ENCODE data around the gene ALK. TPM values are rescaled to one million over a fixed set of nuclear protein-coding genes. Genes with fewer than 3 reads are reported as not detected.
"Not testable (repeated sequence)": the region's sequence is repeated elsewhere in the genome, so short reads cannot be mapped to it uniquely, and the experiment has no call there.

Gene ALK
- total RNA-seq, 1 donor from 2014 or later: not detected

- no peak for DNase-seq (ENCODE audit: low read depth)
Observed at GRCh38 chr2:29247336-29247914, 674.0 kb downstream of the ALK start.

GRCh38 chr2:29246383-29247300 lies 674.7 kb downstream of the ALK start:
- DNase-seq (ENCODE audit: low read depth): no peak

DNA sequence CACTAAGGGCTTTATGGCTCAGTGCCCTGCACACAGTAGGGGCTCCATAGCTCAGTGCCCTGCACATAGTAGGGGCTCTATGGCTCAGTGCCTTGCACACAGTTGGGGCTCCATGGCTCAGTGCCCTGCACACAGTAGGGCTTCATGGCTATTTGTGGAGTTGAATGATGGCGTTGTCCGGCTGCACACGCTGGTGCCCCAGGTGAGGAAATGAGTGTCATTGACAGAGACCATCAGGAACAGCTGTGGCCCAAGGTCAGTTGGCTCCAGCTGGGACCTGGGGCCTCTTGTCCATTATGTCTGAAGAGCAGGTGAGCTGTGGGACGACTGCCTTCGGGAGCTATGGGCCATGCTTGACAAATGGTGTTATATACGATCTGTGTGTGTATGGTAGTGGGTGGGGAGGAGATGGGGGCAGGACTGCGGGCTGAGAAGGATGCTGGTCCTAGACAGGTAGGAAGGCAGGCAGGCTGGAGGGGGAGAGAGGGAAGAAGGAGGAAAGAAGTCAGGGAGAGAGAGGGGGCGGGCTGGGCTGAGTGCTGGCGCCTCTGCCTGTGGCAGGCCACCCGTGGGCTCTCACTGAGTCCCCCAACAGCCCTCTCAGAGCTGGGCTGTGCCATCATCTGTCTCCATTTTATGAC lies 675.5 kb downstream of the ALK start:
- DNase-seq (ENCODE audit: low read depth): no peak

DNA sequence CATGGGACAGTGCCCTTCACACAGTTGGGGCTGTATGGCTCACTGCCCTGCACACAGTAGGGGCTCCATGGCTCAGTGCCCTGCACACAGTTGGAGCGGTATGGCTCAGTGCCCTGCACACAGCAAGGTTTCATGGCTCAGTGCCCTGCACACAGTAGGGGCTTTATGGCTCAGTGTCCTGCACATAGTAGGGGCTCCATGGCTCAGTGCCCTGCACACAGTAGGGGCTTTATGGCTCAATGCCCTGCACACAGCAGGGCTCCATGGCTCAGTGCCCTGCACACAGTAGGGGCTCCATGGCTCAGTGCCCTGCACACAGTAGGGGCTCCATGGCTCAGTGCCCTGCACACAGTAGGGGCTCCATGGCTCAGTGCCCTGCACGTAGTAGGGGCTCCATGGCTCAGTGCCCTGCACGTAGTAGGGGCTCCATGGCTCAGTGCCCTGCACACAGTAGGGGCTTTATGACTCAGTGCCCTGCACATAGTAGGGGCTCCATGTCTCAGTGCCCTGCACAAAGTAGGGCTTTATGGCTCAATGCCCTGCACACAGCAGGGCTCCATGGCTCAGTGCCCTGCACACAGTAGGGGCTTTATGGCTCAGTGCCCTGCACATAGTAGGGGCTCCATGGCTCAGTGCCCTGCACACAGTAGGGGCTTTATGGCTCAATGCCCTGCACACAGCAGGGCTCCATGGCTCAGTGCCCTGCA lies 676.2 kb downstream of the ALK start:
- DNase-seq (ENCODE audit: low read depth): not testable (repeated sequence)

DNA sequence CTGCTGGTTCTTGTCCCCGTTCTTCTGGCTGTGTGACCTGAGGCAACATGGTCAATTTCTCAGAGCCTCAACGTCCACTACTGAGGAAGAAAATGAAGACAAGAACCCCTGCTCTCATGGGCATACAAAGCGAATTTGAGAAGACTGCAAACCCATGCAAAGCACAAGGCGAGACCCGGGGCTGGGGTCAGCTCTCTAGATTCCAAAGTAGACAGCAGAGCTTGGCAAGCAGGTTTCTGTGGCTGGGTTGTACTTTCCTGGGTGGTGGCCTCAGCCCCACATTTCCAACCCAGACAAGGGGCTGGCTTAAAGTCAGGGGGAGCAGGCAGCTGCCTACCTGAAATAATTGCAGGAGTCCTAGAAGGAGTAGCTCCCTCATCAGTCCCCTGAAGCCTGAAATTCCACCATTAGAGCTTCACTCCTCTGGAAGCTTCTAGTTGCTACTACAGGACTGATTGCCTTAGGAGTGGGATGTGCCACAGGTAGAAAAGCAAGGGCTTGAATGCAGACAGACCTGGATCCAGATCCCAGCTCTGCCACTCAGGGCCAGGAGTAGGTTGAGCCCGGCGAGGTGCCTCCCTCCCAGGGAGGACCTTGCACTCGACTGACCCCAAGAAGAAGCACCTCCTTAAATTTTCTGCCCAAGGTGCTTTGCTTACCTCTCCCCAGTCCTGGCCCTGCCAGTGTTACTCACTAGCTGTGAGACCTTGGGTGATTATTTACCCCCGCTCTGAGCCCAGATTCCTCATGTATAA lies 678.6 kb downstream of the ALK start:
- DNase-seq (ENCODE audit: low read depth): no peak

DNA sequence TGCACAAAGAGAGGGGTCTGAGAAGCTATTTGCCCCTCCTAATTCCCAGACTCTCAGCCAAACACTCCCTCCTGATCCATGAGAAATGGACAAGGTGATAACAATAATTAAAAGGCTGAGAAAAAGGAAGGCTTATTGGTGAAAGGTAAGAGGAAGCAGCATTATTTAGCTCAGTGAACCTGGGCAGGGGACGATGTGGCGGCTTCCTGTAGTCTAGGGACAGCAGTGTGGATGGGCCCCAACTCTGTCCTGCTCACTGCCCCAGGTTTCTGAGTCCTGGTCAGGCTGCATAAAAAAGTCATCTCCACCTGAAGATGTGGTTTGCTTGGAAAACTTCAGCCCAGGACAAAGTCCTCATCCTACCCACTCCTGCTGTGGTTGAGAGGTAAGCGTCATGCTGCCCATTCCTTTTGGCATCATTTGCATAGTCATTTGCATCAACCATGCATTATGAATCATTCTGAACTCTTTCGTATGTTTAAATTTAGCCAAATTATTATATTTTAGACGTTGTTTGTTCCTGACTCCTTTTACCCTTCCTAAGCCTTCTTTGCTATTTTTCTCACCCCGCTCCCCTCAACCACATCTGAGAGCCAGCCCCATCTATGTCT lies 679.3 kb downstream of the ALK start:
- no peak for DNase-seq (ENCODE audit: low read depth)

- DNase-seq (ENCODE audit: low read depth): no peak
Observed at GRCh38 chr2:29241341-29241740, 680.0 kb downstream of the ALK start.

- DNase-seq (ENCODE audit: low read depth): no peak
Observed at GRCh38 chr2:29240601-29241000, 680.8 kb downstream of the ALK start.

DNA sequence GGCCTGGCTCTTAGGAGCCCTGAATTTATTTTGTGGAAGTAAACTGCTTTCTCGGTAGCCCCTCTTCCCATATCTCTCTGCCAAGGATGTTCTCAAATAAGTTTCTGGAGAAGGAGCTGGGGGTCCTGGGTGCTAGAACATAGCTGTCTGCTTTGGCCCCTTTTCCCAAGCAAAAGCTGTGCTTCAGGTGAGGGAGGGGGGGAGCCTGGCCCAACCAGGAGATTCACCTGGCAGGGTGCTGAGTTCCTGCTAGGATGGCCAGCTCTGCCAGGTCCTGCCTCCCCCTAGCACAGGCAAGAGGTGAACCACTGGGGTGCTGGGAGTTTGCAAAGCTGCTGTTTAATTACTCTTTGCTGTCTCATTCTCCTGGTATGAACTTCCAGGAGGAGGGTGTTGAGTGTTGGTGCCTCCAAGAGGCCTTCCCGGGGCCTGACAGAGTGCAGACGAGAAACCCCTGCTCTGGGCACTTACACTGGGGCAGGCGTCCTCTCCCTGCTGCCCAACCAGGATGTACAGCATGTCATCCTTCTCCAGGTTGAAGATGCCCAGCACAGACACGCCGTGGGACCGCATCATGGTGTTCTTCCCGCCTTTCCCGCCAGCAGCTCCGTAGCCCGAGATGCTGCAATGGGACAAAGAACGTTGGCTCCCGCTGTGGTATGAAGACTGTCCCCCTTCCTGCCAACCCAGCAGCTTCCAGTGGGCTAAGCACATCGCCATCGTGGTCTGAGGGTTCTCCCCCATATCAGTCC lies 682.0 kb downstream of the ALK start:
- DNase-seq (ENCODE audit: low read depth): no peak

- DNase-seq (ENCODE audit: low read depth): peak; percentile 3
Observed at GRCh38 chr2:29238497-29238896, 682.9 kb downstream of the ALK start.

GRCh38 chr2:29236074-29236473 lies 685.3 kb downstream of the ALK start:
- DNase-seq (ENCODE audit: low read depth): no peak

- DNase-seq (ENCODE audit: low read depth): no peak
Observed at GRCh38 chr2:29235411-29235810, 686.0 kb downstream of the ALK start.

DNA sequence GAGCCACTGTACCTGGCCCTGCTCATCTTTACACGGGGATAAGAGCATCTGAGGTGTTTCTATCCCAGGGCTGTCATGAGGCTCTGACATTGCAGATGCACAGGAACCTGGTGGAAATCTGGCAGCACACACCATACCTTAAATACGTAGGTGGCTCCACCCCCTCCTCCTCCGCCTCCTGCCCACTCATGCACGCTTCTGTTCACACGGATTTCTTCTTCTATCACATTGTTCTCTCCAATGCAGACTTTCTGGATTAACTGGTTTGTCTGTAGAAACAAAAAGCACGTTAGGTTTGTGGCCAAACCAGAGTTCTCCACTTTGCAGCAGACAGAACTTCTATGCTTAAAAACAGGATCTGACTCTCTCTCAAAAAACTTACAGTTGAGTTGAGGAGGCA lies 688.0 kb downstream of the ALK start:
- peak; percentile 38 for DNase-seq (ENCODE audit: low read depth)

DNA sequence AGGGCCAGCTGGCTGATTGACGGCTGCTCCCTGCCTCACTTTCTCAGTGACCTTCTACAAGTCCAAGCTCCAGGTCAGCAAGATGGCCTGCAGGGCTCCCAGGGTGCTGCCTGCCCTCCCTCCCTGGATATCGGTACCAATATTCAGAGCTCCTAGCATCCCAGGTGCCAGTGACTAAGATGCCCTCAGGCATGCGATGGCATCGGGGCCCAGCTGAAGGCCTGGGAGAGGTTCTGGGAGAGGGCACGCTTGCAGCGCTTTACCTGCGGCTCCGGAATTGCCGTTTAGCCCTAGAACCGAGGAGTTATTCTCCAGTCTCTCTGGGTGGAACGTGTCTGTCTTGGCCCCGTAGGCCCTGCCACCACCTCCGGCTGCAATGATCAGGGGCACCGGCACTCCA lies 689.3 kb downstream of the ALK start:
- no peak for DNase-seq (ENCODE audit: low read depth)

GRCh38 chr2:29229640-29230039 lies 691.7 kb downstream of the ALK start:
- no peak for DNase-seq (ENCODE audit: low read depth)

DNA sequence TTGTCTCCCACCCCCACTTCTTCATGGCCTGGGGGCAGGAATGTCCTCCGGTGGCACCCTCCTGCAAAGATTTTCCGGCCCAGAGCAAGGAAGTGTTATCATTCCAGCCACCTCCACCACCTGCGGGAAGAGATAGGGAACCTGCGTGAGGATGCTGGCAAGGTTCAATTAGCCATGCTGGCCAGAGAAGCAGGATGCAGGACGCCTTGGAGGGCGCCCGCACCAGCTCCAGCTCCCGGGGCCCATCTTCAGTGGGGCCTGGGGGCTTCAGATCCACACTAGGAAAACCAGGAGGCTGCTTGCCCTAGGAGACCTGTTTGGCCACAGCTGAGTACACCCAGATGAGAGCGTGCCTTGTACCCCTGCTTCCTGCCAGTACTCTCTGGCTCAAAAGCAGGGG lies 692.4 kb downstream of the ALK start:
- no peak for DNase-seq (ENCODE audit: low read depth)

GRCh38 chr2:29227935-29228675 lies 693.3 kb downstream of the ALK start:
- no peak for DNase-seq (ENCODE audit: low read depth)

DNA sequence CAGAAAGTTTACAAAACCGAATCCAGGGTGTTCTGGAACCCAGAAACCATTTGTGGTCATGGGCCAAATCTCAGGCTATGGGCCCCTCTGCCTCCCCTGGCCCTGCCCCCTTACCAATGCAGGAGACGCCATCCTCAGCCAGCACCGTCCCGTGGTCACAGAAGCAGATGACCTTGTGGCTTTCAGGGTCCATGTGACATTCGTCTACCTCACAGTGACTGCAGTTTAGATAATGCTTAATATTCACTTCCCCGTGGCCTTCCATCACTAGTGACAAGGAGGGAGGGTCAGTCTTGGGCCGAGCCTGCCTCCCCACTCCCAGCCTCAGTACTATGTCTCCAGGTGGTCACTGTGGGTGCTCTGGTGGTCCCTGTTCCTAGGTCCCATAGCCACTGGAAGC lies 694.6 kb downstream of the ALK start:
- no peak for DNase-seq (ENCODE audit: low read depth)

GRCh38 chr2:29226375-29226774 lies 695.0 kb downstream of the ALK start:
- DNase-seq (ENCODE audit: low read depth): no peak

GRCh38 chr2:29225814-29226213 lies 695.6 kb downstream of the ALK start:
- no peak for DNase-seq (ENCODE audit: low read depth)

Data from renal cortical epithelial cell (primary cell).